ENCODE data around the gene ANKRD24.

Gene ANKRD24

DNA sequence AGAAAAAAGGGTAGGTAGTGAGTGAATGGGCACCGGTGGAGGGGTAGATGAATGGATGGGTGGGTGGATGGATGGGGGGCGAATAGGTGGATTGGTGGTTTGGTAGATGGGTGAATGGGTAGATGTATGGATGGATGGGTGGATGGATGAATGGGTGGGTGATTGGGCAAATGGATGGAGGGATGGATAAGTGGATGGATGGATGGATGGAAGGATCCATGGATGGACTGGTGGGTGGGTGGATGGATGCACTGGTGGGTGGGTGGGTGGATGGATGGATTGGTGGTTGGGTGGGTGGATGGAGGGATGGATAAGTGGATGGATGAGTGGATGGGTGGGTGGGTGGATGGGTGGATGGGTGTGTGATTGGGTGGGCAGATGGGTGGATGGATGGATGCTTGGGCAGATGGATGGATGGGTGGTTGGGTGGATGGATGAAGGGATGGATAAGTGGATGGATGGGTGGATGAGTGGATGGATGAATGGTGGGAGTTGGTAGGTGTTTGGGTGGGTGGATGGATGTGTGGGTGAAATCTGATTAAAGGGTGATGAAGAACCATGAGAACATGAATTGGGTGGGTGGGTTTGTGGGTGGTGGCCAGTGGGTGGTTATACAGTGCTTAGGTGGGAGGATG lies 2.3 kb downstream of the ANKRD24 start:
- TF ChIP-seq TOX (CRISPR knock-in tag; IDR thresholded peaks at IDR 0.05; ENCODE audit: borderline replicate concordance): no peak
- no peak for TF ChIP-seq ZNF565 (CRISPR knock-in tag; conservative IDR thresholded peaks at IDR 0.05; ENCODE audit: low read depth)
- TF ChIP-seq, protein P1, sequence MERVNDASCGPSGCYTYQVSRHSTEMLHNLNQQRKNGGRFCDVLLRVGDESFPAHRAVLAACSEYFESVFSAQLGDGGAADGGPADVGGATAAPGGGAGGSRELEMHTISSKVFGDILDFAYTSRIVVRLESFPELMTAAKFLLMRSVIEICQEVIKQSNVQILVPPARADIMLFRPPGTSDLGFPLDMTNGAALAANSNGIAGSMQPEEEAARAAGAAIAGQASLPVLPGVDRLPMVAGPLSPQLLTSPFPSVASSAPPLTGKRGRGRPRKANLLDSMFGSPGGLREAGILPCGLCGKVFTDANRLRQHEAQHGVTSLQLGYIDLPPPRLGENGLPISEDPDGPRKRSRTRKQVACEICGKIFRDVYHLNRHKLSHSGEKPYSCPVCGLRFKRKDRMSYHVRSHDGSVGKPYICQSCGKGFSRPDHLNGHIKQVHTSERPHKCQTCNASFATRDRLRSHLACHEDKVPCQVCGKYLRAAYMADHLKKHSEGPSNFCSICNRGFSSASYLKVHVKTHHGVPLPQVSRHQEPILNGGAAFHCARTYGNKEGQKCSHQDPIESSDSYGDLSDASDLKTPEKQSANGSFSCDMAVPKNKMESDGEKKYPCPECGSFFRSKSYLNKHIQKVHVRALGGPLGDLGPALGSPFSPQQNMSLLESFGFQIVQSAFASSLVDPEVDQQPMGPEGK (CRISPR knock-in tag; IDR thresholded peaks at IDR 0.05; ENCODE audit: borderline replicate concordance): no peak
- no peak for TF ChIP-seq RARB (CRISPR knock-in tag; IDR thresholded peaks at IDR 0.05)
- no peak for TF ChIP-seq GLIS3 (CRISPR knock-in tag; IDR thresholded peaks at IDR 0.05)
- TF ChIP-seq BACH2 (CRISPR knock-in tag; IDR thresholded peaks at IDR 0.05; ENCODE audit: borderline replicate concordance): no peak
- no peak for TF ChIP-seq ZFP3 (CRISPR knock-in tag; IDR thresholded peaks at IDR 0.05)
- TF ChIP-seq, protein P2, sequence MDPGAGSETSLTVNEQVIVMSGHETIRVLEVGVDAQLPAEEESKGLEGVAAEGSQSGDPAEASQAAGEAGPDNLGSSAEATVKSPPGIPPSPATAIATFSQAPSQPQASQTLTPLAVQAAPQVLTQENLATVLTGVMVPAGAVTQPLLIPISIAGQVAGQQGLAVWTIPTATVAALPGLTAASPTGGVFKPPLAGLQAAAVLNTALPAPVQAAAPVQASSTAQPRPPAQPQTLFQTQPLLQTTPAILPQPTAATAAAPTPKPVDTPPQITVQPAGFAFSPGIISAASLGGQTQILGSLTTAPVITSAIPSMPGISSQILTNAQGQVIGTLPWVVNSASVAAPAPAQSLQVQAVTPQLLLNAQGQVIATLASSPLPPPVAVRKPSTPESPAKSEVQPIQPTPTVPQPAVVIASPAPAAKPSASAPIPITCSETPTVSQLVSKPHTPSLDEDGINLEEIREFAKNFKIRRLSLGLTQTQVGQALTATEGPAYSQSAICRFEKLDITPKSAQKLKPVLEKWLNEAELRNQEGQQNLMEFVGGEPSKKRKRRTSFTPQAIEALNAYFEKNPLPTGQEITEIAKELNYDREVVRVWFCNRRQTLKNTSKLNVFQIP (CRISPR knock-in tag; IDR thresholded peaks at IDR 0.05; ENCODE audit: borderline replicate concordance, low read depth): no peak
- no peak for TF ChIP-seq ZC3H10 (CRISPR knock-in tag; IDR thresholded peaks at IDR 0.05)
- TF ChIP-seq, protein P3, sequence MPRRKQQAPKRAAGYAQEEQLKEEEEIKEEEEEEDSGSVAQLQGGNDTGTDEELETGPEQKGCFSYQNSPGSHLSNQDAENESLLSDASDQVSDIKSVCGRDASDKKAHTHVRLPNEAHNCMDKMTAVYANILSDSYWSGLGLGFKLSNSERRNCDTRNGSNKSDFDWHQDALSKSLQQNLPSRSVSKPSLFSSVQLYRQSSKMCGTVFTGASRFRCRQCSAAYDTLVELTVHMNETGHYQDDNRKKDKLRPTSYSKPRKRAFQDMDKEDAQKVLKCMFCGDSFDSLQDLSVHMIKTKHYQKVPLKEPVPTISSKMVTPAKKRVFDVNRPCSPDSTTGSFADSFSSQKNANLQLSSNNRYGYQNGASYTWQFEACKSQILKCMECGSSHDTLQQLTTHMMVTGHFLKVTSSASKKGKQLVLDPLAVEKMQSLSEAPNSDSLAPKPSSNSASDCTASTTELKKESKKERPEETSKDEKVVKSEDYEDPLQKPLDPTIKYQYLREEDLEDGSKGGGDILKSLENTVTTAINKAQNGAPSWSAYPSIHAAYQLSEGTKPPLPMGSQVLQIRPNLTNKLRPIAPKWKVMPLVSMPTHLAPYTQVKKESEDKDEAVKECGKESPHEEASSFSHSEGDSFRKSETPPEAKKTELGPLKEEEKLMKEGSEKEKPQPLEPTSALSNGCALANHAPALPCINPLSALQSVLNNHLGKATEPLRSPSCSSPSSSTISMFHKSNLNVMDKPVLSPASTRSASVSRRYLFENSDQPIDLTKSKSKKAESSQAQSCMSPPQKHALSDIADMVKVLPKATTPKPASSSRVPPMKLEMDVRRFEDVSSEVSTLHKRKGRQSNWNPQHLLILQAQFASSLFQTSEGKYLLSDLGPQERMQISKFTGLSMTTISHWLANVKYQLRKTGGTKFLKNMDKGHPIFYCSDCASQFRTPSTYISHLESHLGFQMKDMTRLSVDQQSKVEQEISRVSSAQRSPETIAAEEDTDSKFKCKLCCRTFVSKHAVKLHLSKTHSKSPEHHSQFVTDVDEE (CRISPR knock-in tag; IDR thresholded peaks at IDR 0.05): no peak
- TF ChIP-seq CSDC2 (CRISPR knock-in tag; IDR thresholded peaks at IDR 0.05): no peak
- no peak for TF ChIP-seq ISL1 (CRISPR knock-in tag; IDR thresholded peaks at IDR 0.05)
- TF ChIP-seq ARNTL (CRISPR knock-in tag; IDR thresholded peaks at IDR 0.05; ENCODE audit: borderline replicate concordance, low read depth): no peak
- no peak for TF ChIP-seq ZNF70 (CRISPR knock-in tag; IDR thresholded peaks at IDR 0.05)
- no peak for TF ChIP-seq ZNF8 (CRISPR knock-in tag; IDR thresholded peaks at IDR 0.05)
- TF ChIP-seq, protein P4, sequence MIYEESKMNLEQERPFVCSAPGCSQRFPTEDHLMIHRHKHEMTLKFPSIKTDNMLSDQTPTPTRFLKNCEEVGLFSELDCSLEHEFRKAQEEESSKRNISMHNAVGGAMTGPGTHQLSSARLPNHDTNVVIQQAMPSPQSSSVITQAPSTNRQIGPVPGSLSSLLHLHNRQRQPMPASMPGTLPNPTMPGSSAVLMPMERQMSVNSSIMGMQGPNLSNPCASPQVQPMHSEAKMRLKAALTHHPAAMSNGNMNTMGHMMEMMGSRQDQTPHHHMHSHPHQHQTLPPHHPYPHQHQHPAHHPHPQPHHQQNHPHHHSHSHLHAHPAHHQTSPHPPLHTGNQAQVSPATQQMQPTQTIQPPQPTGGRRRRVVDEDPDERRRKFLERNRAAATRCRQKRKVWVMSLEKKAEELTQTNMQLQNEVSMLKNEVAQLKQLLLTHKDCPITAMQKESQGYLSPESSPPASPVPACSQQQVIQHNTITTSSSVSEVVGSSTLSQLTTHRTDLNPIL (CRISPR knock-in tag; IDR thresholded peaks at IDR 0.05; ENCODE audit: low read depth): no peak
- TF ChIP-seq PPARA (CRISPR knock-in tag; IDR thresholded peaks at IDR 0.05; ENCODE audit: borderline replicate concordance): no peak
- TF ChIP-seq, protein P5, sequence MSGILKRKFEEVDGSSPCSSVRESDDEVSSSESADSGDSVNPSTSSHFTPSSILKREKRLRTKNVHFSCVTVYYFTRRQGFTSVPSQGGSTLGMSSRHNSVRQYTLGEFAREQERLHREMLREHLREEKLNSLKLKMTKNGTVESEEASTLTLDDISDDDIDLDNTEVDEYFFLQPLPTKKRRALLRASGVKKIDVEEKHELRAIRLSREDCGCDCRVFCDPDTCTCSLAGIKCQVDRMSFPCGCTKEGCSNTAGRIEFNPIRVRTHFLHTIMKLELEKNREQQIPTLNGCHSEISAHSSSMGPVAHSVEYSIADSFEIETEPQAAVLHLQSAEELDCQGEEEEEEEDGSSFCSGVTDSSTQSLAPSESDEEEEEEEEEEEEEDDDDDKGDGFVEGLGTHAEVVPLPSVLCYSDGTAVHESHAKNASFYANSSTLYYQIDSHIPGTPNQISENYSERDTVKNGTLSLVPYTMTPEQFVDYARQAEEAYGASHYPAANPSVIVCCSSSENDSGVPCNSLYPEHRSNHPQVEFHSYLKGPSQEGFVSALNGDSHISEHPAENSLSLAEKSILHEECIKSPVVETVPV (CRISPR knock-in tag; IDR thresholded peaks at IDR 0.05): no peak
- ATAC-seq: no peak

DNA sequence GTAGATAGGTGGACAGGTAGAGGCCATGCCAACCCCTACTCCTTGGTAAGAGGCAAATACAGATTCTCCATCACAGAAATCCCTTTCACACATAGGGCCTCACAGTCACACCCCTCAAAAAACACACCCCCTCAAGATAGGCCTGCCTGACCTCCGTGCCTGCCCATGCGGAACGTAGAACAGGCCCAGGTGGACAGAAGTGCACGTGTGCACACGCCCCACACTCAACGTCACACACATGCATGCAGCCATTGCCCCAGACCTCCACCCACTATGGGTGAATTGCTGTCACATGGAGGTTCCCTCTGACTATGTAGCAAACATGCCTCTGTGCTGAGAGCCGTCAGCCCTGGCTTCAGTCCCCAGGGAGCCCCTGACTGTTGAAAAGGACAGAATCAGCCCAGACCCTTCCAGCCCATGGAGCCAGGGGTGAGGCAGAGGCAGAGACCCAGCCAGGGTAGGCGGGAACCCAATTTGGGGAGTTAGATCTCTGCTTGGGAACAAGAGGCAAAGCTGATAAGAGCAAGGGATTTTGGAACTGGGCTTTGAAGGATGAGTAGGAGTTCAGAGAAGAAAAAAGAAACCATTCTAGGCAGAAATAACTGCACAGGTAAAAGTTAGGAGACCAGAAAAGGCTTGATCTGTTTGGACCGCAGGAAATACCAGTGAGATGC lies 3.1 kb downstream of the ANKRD24 start:
- ATAC-seq: no peak
- TF ChIP-seq ZNF565 (CRISPR knock-in tag; conservative IDR thresholded peaks at IDR 0.05; ENCODE audit: low read depth): no peak
- peak; percentile 97 for TF ChIP-seq ZFP3 (CRISPR knock-in tag; IDR thresholded peaks at IDR 0.05)

Measured in SK-N-SH treated with all-trans-retinoic acid at 6 μM for 48 hours (cell line).